HS-27A (cell line): ENCODE data around the gene PDGFB.

ENCODE experiments used
- DNase-seq: peaks from one replicate; pipeline ENCODE4 v3.0.0-alpha.2; 2012; ENCODE audit warnings: low read depth, missing footprints

The PDGFB gene

DNA sequence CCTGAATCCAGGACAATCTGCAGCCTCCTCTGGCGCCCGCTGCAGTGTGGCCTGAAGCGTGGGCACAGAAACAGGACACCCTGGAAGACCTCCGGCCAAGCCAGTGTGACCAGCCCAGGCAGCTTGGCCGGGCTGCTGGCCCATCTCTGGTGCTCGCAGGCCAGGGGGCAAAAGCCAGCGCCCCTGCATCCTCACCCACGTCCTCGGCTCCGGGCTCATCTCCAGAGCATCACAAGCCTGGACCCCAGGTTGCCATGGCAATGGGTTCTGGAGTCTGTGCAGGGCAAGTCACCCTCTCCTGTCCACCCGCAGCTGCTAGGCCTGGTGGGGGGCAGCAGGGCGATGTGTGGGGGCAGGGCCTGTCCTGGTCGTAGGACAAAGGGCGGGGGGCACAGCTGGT lies 9.3 kb upstream of the PDGFB start:
- DNase-seq: no peak

DNA sequence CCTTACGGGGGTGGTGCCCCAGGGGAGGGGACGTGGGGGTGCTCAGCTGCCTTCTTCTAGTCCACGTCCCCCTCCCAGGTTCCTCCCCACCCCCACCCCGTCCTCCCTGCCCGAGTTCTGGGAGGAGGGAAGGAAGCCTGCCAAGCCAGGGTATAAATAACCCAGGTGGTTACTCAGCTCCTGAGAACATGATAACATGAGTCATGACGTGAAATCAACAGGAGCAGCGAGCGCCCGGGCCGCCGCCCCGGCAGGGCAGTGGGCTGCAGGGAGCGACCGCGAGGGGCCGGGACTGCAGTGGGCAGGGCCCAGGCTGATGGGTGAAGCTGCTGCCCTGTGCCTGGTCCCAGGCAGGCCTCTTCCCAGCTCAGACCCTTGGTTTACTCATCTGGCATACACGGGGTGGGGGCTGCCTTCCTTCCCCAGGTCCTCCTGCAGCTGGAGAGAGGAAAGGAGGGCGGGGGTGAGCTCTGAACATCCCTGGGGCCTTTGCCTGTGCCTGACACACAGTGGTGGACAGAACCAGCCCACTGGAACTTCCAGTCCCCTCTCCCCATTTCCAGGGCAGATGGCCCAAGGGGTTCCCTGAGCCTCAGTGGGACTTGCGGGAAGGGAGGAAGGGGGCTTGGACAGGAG lies 8.8 kb upstream of the PDGFB start:
- DNase-seq: peak; percentile 36

DNA sequence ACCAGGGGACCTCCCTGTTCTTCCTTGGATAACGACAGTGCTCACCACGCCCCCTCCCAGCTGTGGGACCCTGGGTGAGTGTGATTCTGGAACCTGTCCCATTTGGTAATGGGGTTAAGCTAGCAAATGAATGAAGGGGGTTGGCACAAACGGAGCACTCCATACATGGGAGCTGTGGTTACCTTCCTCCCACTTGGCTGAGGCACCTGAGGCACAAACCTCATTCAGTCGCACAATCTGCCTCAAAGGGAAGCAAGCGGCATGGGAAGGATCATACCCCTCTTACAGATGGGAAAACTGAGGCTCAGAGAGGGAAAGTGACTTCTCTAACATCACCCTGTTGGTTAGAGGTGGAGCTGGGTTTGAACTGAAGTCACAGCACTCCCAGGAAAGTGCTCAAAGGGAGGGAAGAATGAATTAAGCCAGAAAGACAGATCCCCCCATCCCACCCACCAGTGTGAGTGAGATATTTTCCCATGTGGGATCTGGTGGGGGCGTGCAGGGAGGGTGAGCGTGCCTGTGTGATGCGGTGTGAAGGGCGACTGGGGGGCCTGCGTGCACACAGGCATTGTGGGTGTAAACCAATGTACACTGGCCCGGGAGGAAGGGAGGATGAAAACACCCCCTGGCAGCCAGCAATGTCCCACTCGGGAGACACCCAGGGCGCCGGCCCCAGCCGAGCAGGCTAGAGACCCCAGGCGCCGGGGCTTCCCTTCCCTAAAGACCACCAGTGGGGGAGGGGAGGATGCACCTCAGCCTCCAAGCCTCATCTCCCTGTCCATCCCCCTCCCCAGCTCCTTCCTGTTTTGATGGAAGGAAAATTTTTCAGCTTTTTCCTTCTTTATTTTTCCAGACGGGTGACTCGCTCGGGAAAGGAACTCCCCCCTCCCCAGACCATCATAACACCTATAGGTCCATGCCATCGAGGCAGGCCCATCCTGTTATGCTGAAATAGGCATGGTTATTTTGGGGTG lies 8.0 kb upstream of the PDGFB start:
- DNase-seq: no peak

DNA sequence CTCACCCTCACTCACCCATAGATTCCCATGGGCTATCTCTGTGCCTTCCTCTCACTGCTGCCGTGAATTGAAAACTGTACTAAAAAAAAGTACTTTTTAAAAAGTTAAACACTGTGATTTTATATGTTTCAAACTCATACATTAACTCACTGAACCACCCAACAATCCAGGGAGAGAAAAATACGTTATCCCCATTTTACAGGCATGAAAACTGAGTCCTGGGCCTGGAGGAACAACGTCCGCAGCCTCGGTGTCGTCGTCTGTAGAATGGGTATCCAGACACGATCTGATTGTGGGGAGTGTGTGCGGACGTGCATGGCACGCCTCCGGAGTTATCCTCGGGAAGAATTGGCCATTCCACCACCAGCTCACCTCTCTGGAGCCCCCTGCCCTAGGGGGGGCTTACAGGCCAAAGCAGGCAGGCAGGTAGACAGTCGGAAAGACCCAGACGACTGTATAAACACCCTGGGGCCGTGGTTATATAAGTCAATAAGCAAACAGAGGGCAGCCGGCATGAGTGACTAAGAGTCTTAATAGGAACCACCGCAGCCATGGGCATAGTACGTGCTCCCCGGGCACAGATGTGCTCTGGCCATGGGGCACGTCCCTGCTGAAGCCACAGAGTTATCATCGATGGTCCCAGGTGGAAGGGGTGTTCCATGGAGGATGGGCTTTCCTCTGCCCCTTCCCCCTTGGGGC lies 7.1 kb upstream of the PDGFB start:
- no peak for DNase-seq

DNA sequence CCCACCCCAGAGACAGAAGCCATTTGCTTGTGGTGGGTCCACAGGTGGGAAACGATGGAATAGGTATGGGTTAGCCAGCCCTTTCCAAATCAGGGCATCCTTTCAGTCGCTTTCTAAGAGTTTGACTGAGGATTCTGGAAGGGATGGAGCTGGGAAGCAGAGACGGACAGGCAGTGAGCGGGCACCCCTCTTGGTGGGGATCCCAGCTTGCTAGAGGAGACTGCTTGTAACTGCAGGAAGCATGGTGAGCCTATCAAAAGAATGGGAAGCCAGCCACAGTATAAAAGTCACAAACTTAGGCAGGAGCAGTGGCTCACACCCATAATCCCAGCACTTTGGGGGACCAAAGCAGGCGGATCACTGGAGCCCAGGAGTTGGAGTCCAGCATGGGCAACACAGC lies 6.1 kb upstream of the PDGFB start:
- DNase-seq: no peak

DNA sequence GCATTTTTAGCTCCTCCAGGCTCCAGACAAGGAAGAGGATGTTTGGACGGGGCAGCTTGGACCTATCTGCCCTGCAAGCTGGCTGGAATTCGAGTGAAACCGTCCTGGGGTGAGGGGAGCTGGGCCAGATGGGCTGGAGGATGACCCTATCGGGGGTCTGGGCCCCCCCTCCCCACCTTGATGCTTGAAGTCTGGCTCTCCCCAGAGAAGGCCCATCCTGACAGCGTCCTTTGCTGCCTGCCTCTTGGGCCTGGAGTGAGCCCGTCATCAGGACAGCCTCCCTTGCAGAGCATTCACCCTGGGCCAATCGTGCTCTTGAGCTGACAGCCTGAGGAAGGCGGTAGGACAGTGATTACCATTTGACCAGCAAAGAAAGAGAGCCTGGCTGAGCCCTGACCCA lies 5.3 kb upstream of the PDGFB start:
- DNase-seq: no peak

DNA sequence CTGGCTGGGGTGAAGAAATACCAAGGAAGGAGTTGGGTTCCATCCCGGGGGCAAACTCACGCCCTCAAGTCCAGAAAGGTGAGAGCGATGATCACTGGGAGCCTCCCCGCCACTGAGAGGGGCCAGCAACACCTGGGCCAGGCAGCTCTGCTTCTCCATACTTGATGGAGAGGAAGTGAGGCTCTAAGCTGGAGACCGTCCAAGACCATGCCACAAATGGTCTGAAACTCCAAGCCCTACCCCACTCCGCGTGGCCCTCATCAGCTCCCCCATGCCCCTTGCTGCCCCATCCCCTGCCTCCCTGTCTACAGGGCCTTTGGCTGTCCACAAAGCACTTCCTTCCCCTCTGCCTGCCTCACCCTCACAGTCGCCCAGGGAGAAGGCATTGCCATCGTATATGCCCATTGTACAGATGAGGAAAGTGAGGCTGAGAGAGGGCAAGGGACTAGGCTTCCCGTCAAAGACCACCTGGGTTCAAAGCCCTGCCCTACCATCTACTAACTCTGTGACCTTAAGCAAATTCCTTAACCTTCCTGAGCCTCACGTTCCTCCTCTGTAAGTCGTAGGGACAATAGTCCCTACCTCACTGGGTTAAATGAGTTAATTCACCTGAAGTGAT lies 4.4 kb upstream of the PDGFB start:
- DNase-seq: no peak

DNA sequence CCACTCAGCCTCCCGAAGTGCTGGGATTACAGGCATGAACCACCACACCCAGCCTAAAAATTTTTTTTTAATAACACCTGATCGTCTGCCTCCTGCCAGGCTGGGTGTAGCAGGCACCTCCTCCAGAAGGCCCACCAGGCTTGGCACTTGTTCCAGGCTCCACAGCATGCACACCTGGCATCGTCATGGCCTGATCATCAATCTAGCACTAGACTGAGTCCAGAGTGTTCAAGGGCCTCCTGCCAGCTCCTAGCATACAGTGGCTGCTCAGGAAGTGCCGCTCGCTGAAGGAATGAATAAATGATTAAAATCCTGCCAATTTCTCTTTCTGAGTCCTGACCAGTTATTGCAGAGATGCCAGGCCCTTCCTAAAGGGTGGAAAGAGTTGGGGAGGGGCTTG lies 3.5 kb upstream of the PDGFB start:
- no peak for DNase-seq

DNA sequence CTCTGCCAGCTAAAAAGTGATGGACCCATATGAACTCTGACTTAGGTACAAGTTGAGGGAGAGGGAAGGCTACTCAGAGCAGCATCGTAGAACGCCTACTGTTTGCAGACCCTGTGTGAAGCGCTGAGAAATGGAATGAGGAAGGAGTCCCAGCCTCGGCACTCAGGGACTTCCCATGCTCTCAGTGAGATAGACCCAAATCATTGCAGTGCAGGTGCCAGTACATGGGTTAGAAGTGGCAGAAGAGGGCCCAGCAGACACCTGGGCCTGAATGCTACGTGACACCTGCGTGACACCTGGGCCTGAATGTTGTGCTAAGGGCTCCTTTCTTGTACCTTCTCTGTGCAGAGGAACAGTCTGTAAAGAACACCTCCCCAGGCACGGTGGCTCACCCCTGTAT lies 2.6 kb upstream of the PDGFB start:
- no peak for DNase-seq

DNA sequence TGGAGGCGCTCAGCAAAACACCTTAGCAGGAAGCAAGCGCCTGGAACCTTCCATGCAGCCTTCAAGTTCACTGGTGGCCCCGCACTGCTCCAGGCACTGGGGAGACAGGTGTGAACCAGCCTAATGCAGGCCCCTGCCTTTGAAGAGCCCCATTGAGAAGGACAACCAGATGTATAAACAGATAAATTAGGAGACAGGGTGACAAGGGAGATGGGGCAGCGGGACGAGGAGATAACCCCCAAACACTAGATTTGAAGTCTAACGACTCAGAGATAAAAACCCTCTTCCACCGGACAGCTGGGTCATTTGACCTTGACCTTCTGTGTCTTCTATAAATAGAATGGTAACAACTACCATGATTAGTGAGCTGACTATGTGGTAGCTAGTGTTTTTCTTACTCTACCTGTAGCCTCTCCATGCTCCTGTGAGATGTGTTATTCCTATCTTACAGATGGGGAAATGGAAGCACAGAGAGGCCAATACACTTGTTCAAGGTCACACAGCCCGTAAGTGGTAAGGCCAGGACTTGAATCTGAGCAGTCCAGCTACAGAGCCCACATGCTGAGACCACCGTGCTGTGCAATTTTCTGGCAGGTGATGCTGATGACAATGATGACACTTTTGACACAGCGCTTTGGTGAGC lies 2.0 kb upstream of the PDGFB start:
- DNase-seq: no peak

DNA sequence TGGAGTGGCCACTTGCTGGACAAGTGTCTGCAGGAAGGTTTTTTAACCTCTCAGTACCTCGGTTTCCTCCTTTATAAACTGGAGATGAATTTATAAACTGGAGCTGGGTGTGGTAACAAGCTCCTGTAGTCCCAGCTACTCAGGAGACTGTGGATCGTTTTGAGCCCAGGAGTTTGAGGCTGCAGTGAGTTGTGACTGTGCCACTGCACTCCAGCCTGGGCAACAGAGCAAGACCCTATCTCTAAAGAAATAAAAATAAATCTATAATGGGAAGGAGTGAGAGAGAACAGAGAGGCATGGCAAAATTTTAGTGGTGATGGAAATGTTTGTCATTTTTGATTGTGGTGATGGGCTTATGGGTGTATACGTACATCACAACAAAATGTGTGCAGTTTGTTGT lies 1.4 kb upstream of the PDGFB start:
- no peak for DNase-seq

DNA sequence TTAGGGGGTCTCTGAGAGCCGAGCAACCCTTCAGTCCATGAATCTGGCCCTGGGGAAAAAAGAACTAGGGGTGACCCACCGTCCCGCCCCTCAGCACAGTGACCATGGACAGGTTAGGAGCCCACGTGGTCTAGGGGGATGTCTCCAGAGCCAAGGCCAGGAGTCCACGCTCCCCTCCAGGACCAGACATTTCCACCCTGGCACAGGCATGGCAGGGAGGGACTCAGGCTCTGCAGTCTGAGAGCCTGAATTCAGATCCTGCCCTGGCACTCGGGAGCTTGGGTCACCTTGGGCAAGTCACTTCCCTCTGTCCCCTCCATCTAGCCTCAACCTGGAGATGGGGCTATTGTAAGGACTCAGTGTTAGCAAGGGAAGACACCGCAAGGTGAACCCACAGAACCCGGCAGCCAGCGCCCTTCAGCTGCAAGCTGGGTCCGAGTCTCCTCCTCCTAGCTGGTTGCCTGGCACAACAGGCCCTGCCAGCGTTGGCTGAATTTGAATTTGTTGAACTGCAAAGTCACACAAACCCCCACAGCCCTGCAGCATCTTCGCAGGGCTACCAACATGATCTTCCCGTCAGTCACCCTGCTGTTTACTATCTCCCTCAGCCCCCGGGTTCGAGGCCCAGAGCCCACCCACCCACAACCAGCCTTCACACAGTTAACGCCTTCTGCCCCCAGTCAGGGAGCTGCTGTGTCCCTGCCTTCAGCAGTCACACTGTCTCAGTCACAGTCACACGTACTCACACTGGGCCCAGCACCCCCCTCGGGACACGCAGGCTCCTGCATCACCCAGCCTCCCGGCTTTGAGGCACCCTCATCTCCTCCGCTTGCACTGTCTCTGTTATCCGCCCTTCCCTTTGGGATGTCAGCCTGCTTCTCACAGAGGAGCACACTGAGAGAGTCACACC lies 603 bp upstream of the PDGFB start:
- no peak for DNase-seq

DNA sequence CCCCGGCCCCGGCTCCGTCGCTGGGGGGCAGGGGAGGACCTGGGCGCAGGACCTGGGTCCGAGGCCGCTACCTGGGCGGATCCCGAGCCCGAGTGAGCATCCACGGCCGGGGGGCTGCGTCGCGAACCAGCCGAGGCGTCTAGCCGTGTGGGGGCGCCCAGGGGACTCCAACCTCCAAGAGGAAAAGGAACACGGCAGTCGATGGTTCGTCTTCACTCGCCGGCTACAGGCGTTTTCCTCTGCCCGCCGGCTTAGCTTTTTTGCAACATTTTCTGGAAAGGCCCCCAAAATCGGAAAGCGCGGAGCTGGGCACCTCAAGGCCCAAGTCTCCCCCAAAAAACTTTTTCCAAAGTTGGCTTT lies 666 bp downstream of the PDGFB start:
- DNase-seq: no peak

DNA sequence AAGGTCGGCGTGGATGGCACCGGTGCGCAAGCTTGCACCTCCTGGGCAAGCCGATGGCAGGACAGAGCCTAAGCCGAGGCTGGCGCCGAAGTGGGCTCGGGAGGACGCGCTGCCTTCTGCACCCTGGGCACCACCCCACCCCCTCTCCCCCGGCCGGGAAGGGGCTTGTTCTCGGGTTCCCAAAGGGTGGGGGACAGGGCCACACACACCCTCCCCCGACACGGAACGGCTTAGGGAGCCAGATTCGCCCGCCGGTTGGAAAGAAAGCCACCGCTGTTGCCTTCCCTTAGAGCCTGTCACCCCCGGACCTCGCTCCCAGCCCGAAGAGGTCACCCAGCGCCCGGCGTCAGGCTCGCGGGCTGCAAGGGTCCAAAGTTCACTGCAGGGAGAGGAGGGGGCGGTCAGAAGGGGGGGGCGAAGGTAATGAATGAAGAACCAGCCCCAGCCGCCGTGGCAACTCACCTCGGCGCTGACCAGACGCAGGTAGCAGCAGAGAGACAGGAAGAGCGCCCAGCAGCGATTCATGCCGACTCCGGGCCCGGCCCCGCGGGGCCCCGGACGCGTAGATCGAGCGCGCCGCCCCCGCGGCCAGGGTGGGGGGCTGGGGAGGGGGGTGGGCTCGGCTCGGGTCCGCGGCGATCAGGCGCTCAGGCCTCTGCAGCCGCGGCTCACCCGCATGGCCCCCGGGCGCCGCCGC lies 1.2 kb downstream of the PDGFB start:
- no peak for DNase-seq

DNA sequence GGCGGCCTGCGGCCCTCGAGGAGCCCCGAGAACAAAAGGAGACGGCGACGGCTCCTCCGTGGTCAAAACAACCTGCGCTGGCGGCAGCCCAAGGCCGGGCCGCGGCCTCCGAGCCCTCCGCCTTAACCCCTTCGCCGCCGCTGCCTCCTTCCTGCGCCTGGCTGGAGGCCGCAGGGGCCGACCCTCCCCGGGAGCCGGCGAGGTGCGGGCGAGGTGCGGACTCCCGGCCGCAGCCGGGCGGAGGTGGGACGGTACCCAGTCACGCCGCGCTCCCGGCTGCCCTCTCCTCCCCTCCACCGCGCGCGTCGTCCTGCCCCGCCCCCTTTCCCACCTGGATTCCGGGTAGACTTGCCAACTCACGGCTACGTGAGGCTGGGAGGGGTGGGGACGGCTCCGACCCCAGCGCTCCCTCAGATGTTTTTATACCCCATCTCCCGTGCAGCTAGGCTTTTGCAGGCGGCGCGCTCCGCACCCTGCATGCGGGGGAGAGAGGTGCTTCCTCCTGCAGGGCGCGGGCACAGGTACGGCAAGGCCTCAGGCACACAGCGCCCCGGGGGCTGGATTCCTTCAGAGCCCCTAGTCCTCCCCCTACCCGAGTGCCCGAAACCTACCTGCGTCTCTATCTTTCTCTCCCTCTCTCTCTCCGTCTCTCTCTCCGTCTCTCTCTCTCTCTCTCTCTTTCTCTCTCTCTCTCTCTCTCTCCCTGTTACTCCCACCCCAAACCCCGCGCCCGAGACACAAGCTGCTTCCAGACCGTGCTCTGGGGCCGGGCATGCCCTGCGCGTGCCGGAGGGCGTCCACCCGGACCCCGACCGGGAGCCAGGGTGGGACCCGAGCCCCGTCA lies 2.0 kb downstream of the PDGFB start:
- DNase-seq: no peak

DNA sequence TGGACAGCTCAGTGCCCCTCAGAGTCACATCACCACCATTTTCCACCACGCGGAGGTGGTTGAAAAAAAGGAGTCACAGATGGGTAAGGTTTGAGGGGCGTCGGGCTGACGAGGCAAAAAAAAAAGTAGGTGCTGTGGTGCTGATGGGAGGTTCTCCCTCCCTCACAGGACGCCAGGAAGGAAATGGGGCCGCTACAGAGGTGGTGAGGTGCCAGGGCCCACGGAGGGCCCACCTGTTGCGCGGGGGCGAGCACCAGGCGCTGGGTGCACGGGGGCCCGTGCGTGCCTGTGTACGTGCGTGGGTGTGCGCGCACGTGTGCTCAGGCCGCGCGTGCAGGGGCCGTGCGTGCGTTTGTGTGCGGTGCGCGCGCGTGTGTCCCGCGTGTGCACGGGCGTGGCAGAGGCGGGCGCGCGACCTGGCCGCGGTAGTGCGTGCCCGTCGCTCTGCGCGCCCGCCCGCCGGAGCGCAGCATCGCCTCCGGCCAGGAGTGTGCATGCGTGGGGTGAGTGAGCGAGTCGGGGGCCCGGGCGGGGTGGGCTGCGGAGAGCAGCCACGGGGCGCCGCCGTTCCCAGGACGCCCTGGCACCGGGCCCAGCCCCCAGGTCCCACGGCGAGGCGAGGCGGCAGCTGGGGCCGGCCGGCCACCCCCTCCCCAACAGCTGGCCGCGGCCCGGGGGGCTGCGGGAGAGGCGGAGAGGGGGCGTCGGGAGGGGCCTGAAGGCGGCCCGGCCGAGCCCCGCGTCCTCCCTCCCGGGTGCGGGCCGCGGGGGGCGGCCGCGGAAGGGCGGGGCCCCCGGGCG lies 2.8 kb downstream of the PDGFB start:
- no peak for DNase-seq

DNA sequence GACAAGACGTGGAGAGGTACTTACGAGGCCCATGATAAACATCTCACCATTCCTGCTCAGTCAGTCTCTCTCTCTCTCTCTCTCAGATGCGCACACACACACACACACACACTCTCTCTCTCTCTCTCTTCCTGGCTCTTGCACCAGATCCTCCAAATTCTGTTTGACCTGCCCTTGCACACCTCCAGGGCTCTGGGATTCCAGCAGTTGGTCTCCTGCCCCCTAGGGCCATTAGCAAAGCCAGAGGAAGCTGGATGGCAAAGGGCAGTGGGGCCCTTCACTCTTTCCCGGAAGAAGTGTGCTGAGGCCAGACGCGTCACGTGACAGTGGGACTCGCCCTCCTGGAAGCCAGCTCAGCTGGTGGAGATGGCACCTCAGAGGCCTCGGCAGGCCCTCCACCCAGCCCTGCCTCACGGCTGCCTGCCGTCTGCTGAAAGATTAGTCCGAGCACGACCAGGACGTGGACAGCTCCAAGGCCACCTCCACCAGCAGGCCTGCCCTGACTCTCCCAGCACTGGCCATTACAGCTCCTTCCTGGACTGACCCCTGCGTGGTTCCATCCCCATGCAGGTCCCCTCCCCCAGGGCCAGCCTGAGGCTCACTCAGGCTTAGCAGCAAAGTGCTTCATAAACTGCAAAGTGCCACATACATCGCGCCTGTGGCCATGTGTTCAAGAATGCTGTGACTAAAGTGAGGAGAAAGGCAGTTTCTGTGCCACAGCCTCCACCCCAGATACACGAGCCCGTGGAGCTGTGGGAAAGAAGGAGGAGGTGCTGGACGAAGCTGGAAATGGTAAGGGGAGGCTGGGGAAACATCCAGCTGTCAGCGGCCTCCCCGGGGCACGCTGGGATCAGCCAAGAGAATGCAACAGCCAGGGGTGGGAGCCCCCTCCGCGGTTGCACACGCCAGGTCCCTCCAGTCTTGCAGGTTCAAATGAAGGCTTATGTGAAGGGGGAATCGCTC lies 3.7 kb downstream of the PDGFB start:
- no peak for DNase-seq
